ENCODE data around the gene MLXIP.

MLXIP gene

DNA sequence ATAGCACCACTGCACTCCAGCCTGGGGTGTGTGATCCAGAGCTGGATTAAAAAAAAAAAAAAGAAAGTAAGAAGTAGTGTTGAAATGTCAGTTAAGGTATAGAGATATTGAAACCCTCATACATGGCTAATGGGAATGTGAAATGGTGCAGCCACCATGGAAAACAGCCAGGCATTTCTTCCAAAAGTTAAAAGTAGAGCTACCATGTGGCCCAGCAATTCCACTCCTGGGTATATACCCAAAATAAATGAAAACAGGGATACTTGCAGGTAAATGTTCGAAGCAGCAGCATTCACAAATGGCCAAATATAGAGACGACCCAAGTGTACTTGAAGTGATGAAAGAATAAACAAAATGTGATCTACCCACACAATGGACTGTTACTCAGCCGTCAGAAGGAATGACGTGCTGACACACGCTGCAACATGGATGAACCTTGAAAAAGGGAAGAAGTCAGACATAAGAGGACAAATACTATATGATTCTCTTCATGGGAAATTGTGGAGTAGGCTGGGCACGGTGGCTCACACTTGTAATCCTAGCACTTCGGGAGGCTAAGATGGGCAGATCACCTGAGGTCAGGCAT is 80.2 kb downstream of the MLXIP start:
- no peak for FAIRE-seq
- TF ChIP-seq, protein P1, sequence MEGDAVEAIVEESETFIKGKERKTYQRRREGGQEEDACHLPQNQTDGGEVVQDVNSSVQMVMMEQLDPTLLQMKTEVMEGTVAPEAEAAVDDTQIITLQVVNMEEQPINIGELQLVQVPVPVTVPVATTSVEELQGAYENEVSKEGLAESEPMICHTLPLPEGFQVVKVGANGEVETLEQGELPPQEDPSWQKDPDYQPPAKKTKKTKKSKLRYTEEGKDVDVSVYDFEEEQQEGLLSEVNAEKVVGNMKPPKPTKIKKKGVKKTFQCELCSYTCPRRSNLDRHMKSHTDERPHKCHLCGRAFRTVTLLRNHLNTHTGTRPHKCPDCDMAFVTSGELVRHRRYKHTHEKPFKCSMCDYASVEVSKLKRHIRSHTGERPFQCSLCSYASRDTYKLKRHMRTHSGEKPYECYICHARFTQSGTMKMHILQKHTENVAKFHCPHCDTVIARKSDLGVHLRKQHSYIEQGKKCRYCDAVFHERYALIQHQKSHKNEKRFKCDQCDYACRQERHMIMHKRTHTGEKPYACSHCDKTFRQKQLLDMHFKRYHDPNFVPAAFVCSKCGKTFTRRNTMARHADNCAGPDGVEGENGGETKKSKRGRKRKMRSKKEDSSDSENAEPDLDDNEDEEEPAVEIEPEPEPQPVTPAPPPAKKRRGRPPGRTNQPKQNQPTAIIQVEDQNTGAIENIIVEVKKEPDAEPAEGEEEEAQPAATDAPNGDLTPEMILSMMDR (IDR thresholded peaks at IDR 0.05; ENCODE audit: insufficient read depth, missing control alignments), result no peak
- no peak for DNase-seq (ENCODE audit: insufficient read length, low spot score)

DNA sequence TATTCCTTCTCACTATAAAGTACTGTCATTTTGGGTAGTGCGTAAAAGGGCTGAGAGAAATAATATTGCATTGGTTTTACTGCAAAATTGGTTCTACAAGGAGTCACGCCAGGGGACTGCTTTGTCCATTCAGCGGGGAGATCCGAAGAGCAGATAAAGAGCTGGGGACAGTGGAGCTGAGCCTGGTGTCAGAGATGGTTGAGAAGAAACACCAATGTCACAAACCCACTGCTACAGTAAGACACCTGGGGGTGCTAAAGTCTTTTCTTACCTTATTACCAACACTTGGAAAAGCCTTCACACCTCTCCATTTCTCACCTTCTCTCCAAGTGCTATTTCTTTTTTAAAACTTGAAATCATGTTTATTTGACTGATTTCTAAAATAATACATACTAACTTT is 81.3 kb downstream of the MLXIP start:
- DNase-seq (ENCODE audit: insufficient read length, low spot score), result no peak
- FAIRE-seq, result no peak
- TF ChIP-seq, protein P1 (IDR thresholded peaks at IDR 0.05; ENCODE audit: insufficient read depth, missing control alignments), result no peak

DNA sequence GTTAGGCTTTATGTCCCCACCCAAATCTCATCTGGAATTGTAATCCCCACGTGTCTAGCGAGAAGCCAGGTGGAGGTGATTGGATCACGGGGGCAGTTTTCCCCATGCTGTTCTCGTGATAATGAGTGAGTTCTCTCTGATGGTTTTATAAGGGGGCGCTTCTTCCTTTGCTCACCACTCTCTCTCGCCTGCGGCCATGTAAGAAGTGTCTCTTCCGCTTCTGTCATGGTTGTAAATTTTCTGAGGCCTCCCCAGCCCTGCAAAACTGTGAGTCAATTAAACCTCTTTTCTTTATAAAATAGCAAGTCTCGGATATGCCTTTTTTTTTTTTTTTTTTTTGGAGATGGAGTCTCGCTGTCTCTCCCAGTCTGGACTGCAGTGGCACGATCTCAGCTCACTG is 82.2 kb downstream of the MLXIP start:
- FAIRE-seq, result no peak
- no peak for DNase-seq (ENCODE audit: insufficient read length, low spot score)
- TF ChIP-seq, protein P1 (IDR thresholded peaks at IDR 0.05; ENCODE audit: insufficient read depth, missing control alignments), result no peak

DNA sequence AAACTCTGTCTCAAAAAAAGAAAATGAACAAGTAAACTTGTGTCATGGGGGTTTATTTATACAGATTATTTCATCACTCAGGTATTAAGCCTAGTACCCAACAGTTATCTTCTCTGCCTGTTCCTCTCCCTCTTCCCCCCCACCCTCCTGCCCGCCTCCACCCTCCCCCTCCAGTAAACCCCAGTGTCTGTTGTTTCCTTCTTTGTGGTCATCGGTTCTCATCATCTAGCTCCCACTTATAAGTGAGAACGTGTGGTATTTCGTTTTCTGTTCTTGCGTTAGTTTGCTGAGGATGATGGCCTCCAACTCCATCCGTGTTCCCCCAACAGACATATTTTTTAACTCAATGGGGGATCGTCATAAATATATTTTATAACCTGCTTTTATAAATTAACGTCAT is 83.1 kb downstream of the MLXIP start:
- TF ChIP-seq, protein P1 (IDR thresholded peaks at IDR 0.05; ENCODE audit: insufficient read depth, missing control alignments), result no peak
- FAIRE-seq (no peak), DNase-seq (ENCODE audit: insufficient read length, low spot score) (no peak)

DNA sequence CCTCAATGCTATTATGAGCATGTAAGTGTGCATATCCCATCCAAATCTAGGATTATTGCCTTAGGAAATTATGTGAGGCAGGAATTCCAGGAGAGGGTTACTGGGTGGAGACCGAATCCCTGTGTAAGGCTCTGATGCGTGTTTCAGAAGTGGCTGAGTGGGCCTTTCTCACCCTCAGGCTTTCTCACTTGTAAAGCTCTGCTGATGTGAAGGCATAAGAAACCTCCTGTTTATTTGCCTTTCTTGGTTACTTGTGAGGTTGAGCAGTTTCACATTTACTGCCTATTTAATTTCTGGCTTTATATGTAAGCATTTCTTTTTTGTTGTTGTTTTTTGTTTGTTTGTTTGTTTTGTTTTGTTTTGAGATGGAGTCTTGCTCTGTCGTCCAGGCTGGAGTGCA is 84.4 kb downstream of the MLXIP start:
- FAIRE-seq (no peak), DNase-seq (ENCODE audit: insufficient read length, low spot score) (no peak)
- TF ChIP-seq, protein P1 (IDR thresholded peaks at IDR 0.05; ENCODE audit: insufficient read depth, missing control alignments), result no peak

DNA sequence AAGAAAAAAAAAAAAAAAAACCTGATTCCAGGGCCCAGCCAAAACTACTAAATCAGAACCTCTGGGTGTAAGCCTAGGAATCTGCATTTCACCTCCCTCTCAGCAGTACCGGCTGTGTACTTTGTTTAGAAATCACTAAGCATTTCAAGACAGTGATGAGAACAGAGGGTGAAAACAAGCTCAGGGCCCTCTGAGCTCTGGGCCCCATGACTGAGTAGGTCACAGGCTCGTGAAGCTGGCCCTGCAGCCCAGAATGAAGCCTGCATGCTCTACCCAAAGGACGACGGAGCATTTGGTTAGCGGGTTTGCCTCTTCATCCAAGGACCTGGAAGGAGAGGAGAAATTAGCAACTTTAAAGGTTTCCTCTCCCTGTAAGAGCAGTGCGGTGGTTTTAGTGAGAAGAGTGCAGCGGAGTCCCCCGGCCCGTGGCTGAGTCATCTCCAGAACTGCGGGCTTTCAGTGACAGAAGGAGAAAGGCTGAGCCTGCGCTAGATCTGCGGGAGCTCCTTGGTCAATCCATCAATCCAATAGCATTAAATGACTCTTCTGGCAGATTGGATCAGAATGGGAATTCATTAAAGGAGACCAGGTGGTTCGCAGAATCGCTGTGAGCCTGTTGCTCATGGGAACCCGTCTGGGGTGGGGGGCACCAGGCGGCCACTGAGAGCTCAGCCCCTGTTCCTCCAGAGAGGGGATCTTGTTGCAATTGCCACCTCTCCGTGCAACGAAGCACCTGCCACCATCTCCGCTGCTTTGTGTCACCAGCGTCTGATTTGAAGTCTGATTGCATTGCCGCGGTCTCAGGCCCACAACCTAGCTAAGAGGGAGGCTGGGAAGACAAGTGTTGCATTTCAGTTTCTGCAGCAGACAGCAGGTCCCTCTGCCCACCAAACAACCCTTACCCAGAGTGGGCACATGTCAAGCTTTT is 88.1 kb downstream of the MLXIP start:
- DNase-seq (ENCODE audit: insufficient read length, low spot score) (no peak), FAIRE-seq (no peak)
- TF ChIP-seq, protein P1 (IDR thresholded peaks at IDR 0.05; ENCODE audit: insufficient read depth, missing control alignments), result no peak

All from D721Med (cell line).